Regular cardiac myocyte (primary cell): ENCODE measurements around the gene MAGEA9. TPM values are rescaled to one million over a fixed set of nuclear protein-coding genes. Genes with fewer than 3 reads are reported as not detected.

Experiments used
- total RNA-seq: library from RNA; depleted of rRNA; stranded (reverse); fragments of >200 nt; gene quantifications from 2 replicates; pipeline ENCODE4 v1.2.3, GENCODE V29; 2014

MAGEA9 gene
- total RNA-seq, result not detected in 2 replicates

DNA sequence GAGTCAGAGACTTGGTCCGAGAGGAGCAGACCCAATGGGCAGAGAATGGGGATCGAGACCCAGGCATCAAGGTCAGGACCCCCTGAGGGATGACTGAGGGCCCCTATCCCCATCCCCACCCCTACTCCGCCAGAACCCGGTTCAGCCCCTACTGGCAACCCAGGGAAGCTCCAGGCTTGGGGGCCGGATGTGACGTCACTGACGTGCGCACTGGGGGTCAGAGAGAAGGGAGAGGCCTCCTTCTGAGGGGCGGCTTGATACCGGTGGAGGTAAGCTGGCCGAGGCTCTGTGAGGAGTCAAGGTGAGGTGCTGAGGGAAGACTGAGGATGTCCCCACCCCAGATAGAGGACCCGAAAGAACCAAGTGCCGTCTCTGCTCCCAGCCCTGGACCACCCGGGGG, at the start of gene MAGEA9:
Gene MAGEA9 (plus strand): TSS at position 204 of the 400 bp plus-strand sequence. CDS start 4,281 bp downstream, outside the sequence.

DNA sequence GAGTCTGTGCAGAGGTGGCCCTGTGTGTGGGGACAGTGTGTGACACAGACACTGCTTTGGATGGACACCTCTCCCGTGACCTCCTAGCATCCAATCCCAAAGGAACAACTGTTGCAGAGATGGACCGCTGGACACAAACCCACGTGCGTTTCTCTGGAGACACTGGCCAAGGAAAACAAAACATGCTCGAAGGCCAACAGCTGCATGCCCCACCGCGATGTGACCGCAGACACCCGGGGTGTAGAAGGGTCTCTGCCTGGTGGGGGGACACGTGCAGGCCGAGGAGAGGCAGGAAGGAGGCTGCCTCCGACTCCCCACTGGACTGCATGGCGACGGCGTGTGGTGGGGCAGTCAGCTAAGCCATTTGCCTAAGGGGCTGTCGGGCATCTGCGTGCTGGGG, 8.0 kb upstream of the MAGEA9 start, which contains the start of gene HSFX1:
Gene HSFX1 (plus strand): TSS at position 301 of the 400 bp plus-strand sequence. CDS start 614 bp downstream, outside the sequence.

Other genes with a start within 250 kb of the MAGEA9 start
- gene EOLA1, start 240.9 kb upstream of the MAGEA9 start, total RNA-seq, result 13.8 and 20.6 TPM in 2 replicates
- not detected in 2 replicates for gene HSFX3, start 232.0 kb upstream of the MAGEA9 start, total RNA-seq
- gene MAGEA9B, start 194.5 kb upstream of the MAGEA9 start, total RNA-seq, result not detected in 2 replicates
- not detected in 2 replicates for gene HSFX2, start 186.6 kb upstream of the MAGEA9 start, total RNA-seq
- 12.8 and 21.4 TPM in 2 replicates for gene TMEM185A, start 150.1 kb upstream of the MAGEA9 start, total RNA-seq
- gene MAGEA11, start 69.9 kb upstream of the MAGEA9 start, total RNA-seq, result not detected in 2 replicates
- 0.38 and 0.85 TPM in 2 replicates for gene HSFX1, start 7.9 kb upstream of the MAGEA9 start, total RNA-seq
- not detected in 2 replicates for gene MAGEA8, start 99.3 kb downstream of the MAGEA9 start, total RNA-seq
- not detected in 2 replicates for gene HSFX4, start 147.6 kb downstream of the MAGEA9 start, total RNA-seq
- gene EOLA2, start 156.6 kb downstream of the MAGEA9 start, total RNA-seq, result 16.9 and 29.1 TPM in 2 replicates